ENCODE data around the gene SHANK2.

SHANK2 gene

DNA sequence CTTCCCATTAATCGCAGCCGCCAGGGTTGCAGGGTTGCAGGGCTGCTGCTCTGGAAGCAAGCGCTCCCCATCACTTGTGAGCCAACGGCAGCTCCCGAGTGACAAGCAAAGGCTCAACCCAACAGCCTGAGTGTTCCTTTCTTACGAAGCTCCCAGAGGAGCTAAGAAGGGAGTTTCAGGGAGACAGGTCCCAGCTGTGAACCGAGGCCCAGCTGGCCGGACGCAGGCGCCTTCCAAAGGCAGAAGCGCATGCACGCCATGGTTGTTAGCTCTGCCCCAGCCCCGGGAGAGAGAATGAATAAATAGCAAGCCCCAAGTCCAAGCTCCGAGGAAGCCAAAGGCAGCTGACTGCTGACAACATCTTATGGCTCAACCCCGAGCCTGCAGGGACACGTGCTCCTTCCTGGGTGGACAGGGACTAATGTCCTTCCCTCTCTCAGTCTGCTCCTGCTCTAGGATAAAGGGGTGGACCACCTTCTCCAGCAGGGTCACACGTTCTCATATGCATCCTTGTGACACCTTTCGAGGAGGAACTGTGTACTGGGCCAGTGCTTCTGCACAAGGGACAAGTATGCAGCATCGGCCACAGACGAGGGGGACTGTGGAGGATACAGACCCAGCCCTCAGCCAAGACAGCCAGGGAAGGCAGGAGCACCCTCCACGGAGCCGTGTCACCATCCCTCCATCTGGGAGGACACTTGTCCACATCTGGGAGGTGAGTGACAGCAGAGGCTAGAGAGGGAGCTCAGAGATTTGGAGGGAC lies 29.9 kb downstream of the SHANK2 start:
- in situ Hi-C loops (cut with MboI; ENCODE audit: low sequenced_read_pairs): no loop called here

DNA sequence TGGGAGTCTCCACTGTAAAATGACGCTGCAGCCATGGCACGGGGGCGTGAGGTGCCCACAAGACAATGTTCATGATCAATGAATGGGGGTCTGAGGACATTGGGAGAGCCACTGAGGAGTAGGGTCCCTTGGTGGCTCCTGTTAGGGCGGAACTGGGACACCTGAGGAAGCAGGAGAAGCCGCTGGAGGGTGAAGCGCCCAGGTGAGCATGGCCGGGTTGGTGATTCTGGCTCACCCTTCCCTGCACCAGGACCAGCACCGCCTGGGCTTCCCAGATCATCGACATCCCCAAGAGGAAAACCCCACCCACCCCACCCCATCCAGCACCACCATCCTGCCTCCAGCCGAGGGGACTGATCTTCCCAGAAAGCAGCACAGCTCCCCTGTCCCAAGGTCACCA lies 30.6 kb downstream of the SHANK2 start:
- in situ Hi-C loops (cut with MboI; ENCODE audit: low sequenced_read_pairs): no loop called here

DNA sequence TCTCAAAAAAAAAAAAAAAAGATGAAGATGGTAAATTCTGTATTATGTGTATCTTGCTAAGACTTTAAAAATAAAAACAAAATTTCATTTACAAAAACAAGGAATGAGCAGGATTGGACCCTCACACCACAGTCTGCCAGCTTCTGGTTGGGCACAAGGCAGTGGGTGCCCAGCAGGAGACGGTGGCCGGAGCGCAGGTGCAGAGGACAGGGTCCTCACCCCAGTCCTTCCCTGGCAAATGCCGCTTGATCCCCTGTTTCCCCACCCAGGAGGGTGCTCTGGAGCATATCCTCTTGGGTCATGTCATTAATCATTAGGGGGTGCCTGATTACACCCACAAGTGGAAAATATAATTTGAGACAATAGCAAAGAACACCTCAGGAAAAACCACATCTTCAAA lies 31.2 kb downstream of the SHANK2 start:
- in situ Hi-C loops (cut with MboI; ENCODE audit: low sequenced_read_pairs): no loop called here

DNA sequence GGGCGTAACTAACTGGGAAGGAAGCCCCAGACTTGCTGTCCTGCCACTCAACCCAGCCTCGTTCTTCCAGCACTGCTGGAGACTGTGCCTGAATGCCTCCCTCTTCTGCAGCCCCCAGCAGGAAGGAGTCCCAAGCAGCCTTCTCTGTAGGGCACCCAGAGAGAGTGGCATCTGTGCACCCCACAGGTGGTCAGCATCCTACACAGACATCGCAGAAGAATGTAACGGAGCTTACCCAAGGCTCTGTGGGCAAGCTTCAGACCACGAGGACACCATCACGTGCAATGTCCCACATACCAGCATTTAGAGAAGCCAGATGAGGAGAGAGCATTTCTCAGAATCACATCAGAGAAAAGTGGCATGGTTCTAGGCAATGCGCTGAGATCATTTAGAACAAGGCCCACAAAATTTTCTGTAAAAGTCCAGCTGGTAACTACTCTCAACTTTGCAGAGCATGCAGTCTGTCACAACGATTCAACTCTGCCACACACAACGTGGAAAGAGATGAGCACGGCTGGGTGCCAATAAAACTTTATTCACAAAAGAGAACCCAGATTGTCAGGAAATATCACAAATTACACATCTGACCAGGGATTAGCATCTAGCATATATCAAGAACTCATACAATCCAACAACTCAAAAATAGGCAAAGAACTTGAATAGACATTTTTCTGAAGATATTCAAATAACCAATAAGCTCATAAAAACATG lies 33.4 kb downstream of the SHANK2 start:
- in situ Hi-C loops (cut with MboI; ENCODE audit: low sequenced_read_pairs): no loop called here

GRCh38 chr11:71215425-71215965 lies 36.9 kb downstream of the SHANK2 start:
- in situ Hi-C loops (cut with MboI; ENCODE audit: low sequenced_read_pairs): no loop called here

GRCh38 chr11:71214553-71215424 lies 37.6 kb downstream of the SHANK2 start:
- in situ Hi-C loops (cut with MboI; ENCODE audit: low sequenced_read_pairs): no loop called here

DNA sequence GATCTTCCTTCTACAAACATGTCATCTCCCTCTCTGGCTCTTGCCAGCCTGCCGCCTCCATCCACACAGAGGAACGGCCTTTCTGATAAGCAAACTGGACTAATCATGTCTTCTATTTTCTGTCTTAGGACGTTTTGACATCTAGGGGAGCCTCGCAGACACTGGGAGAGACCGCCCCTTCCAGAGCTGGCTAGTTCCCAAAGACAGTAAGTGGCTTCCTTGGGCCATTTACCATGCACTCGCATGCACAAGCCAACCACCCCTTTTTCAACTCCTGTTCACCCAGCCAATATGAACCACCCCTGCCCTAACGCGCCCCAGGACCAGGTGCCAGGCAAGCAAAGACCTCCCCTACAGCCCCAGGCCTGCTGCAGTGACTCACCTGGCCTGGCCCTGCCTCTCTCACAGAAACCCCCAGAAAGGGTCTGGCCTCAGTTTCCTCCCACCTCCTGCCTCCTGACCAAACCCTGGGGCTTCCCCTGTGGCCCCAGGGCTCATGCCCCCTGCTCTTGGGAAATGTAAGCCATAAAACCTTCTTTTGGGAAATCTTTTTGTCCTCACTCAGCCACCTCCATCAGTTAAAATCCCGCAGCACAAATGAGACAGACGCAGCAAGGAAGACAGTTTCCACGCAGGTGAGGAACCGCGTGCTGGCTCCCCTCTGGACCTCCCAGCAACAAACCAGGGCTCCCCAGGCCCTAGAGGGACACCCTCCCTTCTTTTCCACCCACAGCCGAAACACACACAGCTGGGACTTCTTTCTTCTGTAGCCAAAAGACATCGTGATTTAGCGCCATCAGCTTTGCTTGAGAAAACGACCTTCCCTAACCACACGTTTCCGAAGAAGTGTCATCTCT lies 38.5 kb downstream of the SHANK2 start:
- in situ Hi-C loops (cut with MboI; ENCODE audit: low sequenced_read_pairs): no loop called here

DNA sequence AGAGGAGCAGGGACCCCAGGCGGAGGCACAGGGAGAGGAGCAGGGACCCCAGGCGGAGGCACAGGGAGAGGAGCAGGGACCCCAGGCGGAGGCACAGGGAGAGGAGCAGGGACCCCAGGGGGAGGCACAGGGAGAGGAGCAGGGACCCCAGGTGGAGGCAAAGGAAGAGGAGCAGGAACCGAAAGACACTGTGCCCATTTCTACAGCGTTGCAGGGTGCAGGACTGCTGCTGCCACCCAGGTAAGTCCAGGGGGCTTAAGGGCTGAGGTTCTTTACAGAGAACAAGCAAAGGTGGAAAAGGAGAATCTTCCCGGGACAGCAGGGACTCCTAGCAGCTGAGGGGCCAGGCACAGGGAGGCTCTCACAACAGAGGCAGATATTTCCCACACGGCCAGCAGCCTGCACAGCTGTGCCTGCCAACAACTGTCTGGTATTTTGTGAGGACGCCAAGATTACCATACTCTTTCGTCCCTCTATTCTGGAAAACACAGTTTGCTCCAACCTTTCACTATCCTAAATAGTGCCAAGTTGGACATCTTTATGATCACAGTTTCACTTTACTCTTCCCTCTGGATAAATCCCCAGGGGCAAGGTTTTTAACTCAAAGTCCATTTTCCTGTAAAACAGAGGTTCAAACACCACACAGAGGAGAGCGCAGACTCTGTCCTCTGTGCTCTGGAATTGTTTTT lies 39.4 kb downstream of the SHANK2 start:
- in situ Hi-C loops (cut with MboI; ENCODE audit: low sequenced_read_pairs): no loop called here

- in situ Hi-C loops (cut with MboI; ENCODE audit: low sequenced_read_pairs): no loop called here
These were observed 40.7 kb downstream of the SHANK2 start for GRCh38 chr11:71211631-71212030.

- in situ Hi-C loops (cut with MboI; ENCODE audit: low sequenced_read_pairs): no loop called here
These were observed 41.5 kb downstream of the SHANK2 start for GRCh38 chr11:71210861-71211260.

GRCh38 chr11:71209656-71210055 lies 42.7 kb downstream of the SHANK2 start:
- in situ Hi-C loops (cut with MboI; ENCODE audit: low sequenced_read_pairs): no loop called here

DNA sequence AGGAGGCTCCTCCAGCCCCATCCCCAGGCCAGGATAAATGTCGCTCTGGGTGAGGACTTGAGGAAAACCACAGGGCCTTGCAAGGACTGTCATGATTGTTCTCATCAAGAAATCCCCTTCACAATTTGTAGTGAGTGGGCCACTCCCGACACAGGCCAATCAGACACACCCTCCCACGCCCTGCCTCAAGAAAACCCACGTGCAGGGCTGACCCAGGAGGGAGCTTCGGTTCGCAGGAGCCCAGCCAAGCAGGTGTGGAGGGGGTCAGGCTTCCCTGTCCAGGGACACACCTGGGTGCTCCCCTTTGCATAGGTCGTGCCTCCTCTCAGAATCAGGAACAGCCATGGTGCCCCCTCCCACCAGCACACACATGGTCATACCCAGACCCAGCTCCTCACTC lies 43.2 kb downstream of the SHANK2 start:
- in situ Hi-C loops (cut with MboI; ENCODE audit: low sequenced_read_pairs): no loop called here

- in situ Hi-C loops (cut with MboI; ENCODE audit: low sequenced_read_pairs): no loop called here
These were observed 44.2 kb downstream of the SHANK2 start for GRCh38 chr11:71208011-71208774.

GRCh38 chr11:71207563-71207962 lies 44.8 kb downstream of the SHANK2 start:
- in situ Hi-C loops (cut with MboI; ENCODE audit: low sequenced_read_pairs): no loop called here

- in situ Hi-C loops (cut with MboI; ENCODE audit: low sequenced_read_pairs): no loop called here
These were observed 46.2 kb downstream of the SHANK2 start for GRCh38 chr11:71206186-71206585.

DNA sequence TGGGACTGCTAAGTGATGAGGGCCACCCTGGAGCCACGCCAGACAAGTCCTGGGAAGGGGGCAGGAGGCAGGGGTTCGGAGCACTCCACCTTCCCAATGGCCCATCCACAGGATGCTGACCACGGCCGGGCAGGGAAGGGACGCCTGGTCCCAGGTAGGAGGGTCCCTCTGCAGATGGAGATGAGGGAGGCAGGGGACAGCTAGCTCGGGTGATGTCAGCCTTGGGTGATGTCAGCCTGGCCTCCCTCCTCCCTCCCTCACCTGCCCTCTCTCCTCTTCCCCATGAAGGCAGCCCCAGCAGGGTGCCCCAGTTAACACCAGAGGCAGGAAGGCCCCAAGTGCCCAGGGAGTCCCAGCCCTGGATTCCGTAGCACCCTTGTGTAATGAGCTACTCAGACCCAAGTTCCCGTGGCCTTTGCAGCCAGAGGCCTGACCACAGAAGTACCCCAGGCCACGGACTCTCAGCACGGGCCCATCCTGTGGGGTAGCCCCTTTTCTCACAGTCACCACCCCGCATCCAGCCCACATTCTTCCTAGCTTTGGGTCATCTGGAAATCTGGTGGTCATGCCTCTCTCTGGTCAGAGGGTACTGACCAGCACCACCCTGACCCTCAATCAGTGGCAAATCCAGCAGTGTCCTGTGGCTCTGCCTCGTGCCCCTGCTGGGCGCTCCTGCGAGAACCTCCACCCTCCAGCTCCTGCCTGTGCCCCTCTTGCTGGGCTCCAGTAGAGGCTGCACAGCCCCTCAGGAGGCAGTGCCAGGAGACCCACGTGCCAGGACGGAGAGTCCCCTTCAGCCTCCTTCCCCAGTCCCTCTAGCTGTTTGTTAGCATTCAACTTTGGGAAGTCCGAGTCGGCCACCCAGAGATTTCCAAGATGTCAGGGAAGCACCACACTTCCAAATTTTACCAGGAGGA lies 47.4 kb downstream of the SHANK2 start:
- in situ Hi-C loops (cut with MboI; ENCODE audit: low sequenced_read_pairs): no loop called here

DNA sequence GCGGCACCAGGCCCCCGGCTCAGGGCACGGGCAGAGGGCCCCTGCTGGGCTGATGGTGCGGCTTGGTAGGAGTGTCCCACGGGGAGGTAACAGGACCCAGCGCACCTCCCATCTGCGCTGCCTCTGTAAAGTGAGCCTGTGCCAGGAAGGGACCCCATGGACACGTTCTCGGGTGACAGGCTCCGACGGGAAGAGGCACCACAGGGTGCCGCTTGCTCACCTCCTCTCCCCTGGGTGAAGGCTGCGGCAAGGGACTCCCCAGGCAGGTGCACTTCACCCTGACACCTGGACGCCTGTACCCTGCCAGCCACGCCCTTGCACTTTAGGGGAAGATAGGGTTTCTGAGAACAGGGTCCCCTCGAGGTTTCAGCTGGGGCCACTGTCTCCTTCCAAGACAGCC lies 48.1 kb downstream of the SHANK2 start:
- in situ Hi-C loops (cut with MboI; ENCODE audit: low sequenced_read_pairs): no loop called here

- in situ Hi-C loops (cut with MboI; ENCODE audit: low sequenced_read_pairs): no loop called here
These were observed 48.7 kb downstream of the SHANK2 start for GRCh38 chr11:71203681-71204080.

Data from HL-60/S4 (cell line).